Stimulated activated CD8-positive, alpha-beta memory T cell treated with anti-CD3 and anti-CD28 coated beads, Interleukin-12 subunit alpha, Interleukin-12 subunit beta, amount 100 ng/mL, for 1 hour (primary cell): ENCODE results near the gene CTNNA1.
"Not testable (repeated sequence)": the region's sequence is repeated elsewhere in the genome, so short reads cannot be mapped to it uniquely, and the experiment has no call there.

Experiments used
- DNase-seq: peaks from one replicate; pipeline ENCODE4 v3.0.0-alpha.2; 2020; ENCODE audit warnings: low read depth

CTNNA1 gene

DNA sequence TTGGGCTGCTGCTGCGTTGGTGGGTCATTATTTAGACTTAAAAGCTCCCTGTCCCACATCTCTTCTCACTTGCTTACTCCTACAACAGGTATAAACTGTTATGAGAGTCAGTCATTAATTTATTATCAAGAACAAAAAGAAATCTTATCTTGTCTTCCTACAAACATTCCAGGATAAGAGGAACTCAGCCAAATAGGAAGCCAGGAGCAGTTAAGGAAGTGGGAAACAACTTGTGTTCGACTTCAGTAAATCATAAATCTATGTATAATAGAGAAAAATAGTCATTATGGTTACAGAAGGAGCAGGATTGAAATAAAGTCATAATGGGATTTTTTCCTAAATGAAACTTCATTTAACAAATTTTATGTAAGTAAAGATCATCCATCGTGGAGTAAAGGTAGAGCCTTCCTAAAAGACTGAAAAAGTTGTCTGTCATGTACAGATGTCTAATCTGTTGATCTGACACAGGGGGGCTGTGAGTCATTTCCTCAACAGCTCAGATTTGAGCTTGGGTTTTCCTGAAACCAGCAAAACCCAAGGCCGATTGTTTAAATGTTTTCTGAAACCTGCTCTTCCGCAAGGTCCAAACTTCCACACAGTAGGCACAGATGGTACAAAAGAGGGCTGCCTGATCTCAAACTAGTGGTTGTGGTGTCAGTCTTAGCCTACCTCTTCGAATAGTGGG lies 147.2 kb downstream of the CTNNA1 start:
- DNase-seq: no peak

DNA sequence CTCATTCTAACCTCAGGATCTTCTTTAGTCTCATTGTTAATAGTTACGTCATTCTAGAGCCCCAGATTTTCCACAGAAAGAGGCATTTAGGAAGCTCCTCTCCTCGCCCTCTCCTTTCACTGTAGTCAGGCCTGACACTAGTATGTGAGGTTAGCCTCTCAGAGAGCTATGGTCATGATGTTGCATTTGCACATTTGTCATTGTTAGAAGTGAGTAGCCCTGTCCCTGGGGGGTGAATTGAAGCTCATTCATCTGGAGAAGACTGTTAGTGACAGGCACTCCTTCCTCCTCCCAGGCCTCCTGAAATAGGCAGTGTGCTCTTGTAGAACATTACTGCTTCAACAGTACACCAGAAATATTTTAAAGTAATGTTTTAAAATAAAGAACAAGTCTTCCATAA lies 148.5 kb downstream of the CTNNA1 start:
- DNase-seq: no peak

- DNase-seq: no peak
Observed at GRCh38 chr5:138903130-138903775, 150.0 kb downstream of the CTNNA1 start.

DNA sequence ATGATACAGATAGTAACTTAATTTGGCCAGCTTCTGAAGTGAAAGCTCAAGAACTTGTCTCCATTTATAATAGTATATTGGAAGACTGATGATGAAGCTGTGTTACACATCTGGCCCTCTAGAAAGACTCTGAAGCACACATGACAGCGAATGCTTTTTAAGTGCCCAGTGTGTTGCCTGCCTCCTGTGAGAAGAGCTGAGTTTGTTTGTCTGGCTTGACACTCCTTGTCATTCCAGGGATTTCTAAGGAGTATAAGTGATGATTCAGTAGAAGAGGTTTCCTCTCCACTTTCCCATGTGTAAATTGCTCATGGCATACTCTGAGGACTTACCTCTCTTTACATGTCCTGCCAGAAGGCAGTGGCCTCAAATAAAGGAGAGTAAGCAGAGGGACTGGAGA lies 152.3 kb downstream of the CTNNA1 start:
- no peak for DNase-seq

DNA sequence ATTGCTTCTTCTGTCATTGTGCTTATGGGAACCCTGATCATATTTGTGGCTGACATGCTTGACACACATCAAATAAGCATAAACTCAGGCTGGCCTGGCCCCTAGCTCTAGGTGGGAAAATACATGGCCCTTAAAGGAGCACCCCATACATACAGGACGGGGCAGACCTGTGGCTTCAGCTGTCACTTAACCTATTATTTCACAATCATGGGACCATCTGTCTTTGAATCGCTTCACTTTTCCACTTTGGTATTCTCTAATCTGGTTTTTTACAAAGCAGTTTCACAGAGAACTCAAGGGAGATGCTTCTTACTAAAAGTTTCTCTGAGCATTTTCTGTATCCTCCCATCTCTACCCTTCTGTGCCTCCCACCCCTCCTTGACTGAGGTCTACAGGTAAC lies 156.5 kb downstream of the CTNNA1 start:
- DNase-seq: no peak

- DNase-seq: no peak
Observed at GRCh38 chr5:138910546-138911185, 157.4 kb downstream of the CTNNA1 start.

- no peak for DNase-seq
Observed at GRCh38 chr5:138911441-138911840, 158.2 kb downstream of the CTNNA1 start.

DNA sequence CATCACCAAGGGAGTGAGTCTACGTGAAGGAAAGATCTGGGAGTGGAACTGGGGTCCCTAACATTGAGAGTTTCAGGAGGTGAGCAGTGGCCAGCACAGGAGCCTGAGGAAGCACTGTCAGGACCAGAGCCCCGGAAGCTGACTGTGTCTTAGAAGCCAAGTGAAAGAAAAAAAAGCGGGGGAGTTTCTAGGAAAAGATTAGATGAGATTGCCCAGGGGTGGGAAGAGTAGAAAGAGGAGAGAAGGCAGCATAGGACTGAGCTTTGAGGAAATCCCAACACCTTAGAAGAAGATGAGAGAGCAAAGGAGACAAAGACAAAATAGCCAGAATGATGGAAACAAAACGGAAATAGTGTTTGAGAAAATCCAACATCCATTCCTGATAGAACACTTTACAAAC lies 158.9 kb downstream of the CTNNA1 start:
- DNase-seq: no peak

GRCh38 chr5:138913773-138914172 lies 160.5 kb downstream of the CTNNA1 start:
- no peak for DNase-seq

GRCh38 chr5:138914338-138914737 lies 161.1 kb downstream of the CTNNA1 start:
- DNase-seq: no peak

DNA sequence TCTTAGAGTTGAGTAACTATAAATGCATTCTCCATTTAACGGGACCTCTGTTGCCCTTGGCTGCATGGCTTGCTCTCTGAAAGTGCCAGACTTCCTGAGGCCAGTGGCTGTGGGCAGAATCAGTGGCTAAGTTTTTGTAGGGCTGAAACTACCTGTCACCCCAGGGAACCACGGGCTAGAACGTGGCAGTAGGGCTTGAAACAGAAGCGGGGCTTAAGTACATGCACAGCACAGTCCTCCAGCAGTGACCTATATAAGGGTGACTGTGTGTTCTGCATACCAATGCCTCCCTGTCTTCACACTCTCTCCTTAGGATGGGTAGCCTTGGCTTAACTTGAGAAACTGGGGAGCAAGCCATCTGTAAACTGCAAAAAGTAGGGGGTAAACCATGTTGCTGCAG lies 165.5 kb downstream of the CTNNA1 start:
- DNase-seq: no peak

DNA sequence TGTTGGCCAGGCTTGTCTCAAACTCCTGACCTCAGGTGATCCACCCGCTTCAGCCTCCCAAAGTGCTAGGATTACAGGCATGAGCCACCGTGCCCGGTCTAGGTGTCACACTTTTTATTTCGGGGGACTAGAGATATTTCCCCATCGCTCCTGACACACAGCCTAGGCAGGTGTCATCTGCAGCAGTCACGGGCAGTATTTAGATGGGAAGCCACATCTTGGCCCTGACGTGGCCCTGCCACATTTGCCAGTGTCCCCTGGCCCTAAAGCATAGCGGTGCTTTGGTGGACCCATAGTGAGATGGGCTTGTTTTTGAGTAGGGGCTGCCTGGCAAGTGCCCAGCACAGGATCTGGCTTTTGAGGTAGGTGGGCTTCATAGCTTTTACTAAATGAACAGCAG lies 167.0 kb downstream of the CTNNA1 start:
- DNase-seq: no peak

DNA sequence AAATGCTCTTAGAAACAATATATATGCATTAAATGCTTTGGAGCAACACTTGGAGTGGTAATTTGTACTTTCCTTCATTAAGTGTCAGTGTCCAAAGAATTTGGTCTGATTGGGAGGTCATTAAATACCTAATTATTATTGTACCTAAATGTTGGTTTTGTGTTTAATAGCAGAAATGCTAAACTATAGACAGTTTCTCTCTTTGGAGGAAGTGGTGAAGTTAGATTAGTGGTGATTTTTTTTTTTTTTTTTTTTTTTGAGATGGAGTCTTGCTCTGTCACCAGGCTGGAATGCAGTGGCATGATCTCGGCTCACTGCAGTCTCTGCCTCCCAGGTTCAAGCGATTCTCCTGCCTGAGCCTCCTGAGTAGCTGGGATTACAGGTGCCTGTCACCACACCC lies 168.1 kb downstream of the CTNNA1 start:
- DNase-seq: not testable (repeated sequence)

DNA sequence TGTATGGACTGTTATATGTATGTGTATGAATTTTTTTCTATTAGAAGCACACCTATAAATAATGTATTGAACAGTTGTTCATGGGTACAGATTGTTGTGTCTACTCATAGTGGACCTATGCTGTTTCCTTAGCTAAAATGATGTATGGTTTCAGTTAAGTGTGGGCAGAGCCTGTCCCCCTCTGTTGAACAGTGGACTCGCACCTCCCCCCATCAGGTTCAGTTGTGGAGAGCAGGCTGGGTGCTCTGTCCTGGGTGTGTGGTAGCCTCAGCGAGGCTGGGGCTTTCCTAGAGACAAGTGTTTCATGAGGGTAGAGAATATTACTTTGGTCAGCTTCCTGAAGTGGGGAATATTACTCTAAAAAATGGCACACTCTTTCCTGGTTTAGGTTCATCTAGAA lies 169.3 kb downstream of the CTNNA1 start:
- DNase-seq: no peak

DNA sequence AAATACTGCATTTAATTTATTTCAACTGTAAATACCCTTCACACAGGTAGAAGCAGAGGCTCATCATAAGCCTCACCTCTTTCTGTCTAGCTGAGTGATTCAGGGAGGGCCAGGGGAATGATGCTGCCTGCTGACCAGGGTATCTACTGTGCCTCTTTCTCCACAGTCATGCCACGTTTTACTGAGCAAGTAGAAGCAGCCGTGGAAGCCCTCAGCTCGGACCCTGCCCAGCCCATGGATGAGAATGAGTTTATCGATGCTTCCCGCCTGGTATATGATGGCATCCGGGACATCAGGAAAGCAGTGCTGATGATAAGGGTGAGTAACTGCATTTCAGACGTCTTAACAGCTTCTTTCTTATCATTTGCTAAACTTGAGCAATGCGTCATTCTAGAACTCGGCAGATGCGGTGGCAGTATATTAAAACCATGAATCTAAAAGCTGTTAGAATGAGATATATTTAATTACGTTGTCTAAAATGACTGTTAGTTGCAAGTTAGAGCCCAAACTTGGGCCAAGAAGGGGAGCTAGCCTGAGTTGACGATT lies 171.9 kb downstream of the CTNNA1 start:
- DNase-seq: no peak

DNA sequence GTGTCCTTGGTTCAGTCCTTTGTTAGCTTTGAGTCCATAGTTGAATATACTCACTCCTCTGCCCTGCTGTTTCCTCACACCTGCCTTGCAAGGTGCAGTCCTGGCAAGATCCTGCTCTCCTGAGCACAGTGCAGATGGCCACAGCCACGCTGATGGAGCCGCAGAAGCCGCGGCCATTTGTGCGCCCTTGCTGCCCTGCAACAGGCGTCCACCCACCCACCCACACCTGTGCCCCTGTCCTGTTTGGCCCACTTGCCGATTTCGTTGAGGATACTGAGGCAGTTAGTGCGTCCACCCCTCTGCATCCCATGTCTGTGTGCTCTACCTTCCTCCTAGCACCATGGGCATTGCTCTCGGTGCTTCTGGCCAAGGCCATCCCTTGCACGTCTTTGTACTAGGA lies 173.0 kb downstream of the CTNNA1 start:
- DNase-seq: no peak

GRCh38 chr5:138926688-138927448 lies 173.6 kb downstream of the CTNNA1 start:
- no peak for DNase-seq

DNA sequence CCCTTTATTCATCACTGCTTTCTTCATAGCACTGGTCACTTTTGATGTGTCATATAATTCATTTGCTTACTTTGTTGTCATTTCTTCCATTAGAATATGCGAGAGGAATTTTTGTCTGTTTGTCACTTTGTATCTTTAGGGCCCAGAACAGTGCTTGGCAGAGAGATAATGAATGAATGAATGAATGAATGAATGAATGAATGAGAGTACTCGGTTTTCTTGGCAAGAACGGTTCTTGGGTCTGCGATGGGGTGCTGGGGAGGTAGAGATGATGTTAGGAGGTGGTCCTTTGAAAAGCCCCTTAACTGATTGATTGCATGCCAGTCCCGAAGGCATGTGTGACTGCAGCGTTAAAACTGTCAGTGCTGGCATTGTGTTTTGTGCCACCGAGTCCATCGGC lies 174.3 kb downstream of the CTNNA1 start:
- DNase-seq: no peak

GRCh38 chr5:138927979-138928378 lies 174.8 kb downstream of the CTNNA1 start:
- DNase-seq: no peak

DNA sequence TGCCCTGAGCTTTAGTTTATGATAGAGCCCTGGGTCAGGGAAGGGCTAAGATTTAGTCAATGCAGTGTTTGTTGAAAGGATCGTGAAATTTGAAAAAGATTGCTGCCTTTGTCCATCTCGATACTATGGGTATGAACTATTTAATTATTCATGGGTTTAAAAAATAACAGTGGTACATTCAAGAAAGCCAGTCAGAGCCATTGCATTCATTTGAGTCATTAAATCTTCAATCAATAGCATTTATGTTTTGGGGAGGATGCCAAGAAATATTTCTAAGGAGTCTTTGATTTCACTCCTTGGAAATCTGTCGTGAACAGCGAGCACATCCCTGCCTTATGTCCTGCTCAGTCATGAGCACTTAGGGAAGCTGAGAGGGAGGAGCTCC lies 176.3 kb downstream of the CTNNA1 start:
- no peak for DNase-seq

DNA sequence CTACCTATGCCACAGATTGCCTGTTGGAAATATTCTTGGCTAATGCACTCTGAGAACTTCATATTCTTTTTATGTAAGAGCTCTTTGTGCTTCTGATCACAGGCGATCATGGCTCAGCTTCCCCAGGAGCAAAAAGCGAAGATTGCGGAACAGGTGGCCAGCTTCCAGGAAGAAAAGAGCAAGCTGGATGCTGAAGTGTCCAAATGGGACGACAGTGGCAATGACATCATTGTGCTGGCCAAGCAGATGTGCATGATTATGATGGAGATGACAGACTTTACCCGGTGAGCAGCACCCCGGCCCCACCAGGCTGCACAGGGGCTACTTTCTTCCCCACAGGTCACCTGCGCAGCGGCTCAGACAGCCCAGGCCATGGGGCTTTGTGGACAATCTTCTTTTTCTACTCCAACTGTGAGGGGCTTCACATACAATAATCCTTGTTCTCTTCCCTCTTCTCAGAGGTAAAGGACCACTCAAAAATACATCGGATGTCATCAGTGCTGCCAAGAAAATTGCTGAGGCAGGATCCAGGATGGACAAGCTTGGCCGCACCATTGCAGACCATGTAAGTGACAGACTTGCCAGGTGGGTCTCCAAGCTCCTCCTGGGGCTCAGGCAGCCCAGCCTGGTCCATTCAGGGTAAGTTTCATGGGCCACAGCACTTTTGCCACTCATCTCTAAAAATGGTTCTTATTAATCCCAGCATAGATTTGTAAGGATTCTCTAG lies 177.3 kb downstream of the CTNNA1 start:
- no peak for DNase-seq
